Forelimb muscle (tissue), 1 donor: ENCODE results near the gene KRTAP12-2. TPM values are rescaled to one million over a fixed set of nuclear protein-coding genes. Genes with fewer than 3 reads are reported as not detected.
"Not testable (repeated sequence)": the region's sequence is repeated elsewhere in the genome, so short reads cannot be mapped to it uniquely, and the experiment has no call there.

Experiments
- DNase-seq: peaks from one replicate; pipeline ENCODE4 v3.0.0-alpha.2; 2013; ENCODE audit warnings: low read depth
- polyA plus RNA-seq: library from polyadenylated mRNA; unstranded; fragments of 120-200 nt; gene quantifications from one replicate; pipeline ENCODE4 v1.2.1, GENCODE V29; 2013; ENCODE audit not compliant: insufficient read length

The KRTAP12-2 gene
- polyA plus RNA-seq, 1 donor, result not detected

GRCh38 chr21:44684077-44684476, 17.4 kb upstream of the KRTAP12-2 start:
- no peak for DNase-seq

GRCh38 chr21:44682580-44683151, 15.9 kb upstream of the KRTAP12-2 start:
- DNase-seq, result no peak

- DNase-seq, result no peak
Observed at GRCh38 chr21:44681861-44682579, 15.3 kb upstream of the KRTAP12-2 start, which contains the start of gene KRTAP12-1. Gene KRTAP12-1, minus strand, starts transcription at chr21:44682163. Its CDS starts 40 bp downstream, at chr21:44682123.

- no peak for DNase-seq
Observed at GRCh38 chr21:44681152-44681551, 14.4 kb upstream of the KRTAP12-2 start.

- DNase-seq, result no peak
Observed at GRCh38 chr21:44677881-44678280, 11.2 kb upstream of the KRTAP12-2 start.

GRCh38 chr21:44671911-44672310, 5.2 kb upstream of the KRTAP12-2 start:
- no peak for DNase-seq

- DNase-seq, result no peak
Observed at GRCh38 chr21:44670642-44671432, 4.1 kb upstream of the KRTAP12-2 start.

GRCh38 chr21:44667612-44668011, 885 bp upstream of the KRTAP12-2 start:
- DNase-seq, result no peak

GRCh38 chr21:44664691-44665090, 2.0 kb downstream of the KRTAP12-2 start:
- no peak for DNase-seq

- DNase-seq, result not testable (repeated sequence)
Observed at GRCh38 chr21:44661567-44661966, 5.2 kb downstream of the KRTAP12-2 start.

- no peak for DNase-seq
Observed at GRCh38 chr21:44658913-44659595, 7.7 kb downstream of the KRTAP12-2 start.

- DNase-seq, result no peak
Observed at GRCh38 chr21:44658541-44658910, 8.2 kb downstream of the KRTAP12-2 start.

GRCh38 chr21:44657635-44658540, 8.8 kb downstream of the KRTAP12-2 start, which contains the start of gene KRTAP12-3:
Gene KRTAP12-3, plus strand, starts transcription at chr21:44657932. Its CDS starts 48 bp downstream, at chr21:44657980.
- no peak for DNase-seq

GRCh38 chr21:44656868-44657267, 9.9 kb downstream of the KRTAP12-2 start:
- no peak for DNase-seq

GRCh38 chr21:44654576-44655175, 12.1 kb downstream of the KRTAP12-2 start, which contains the start of gene KRTAP12-4:
Gene KRTAP12-4, minus strand, starts transcription at chr21:44654659. Its CDS starts 45 bp downstream, at chr21:44654614.
- DNase-seq, result no peak

- DNase-seq, result no peak
Observed at GRCh38 chr21:44653656-44654575, 12.8 kb downstream of the KRTAP12-2 start.

GRCh38 chr21:44653123-44653522, 13.6 kb downstream of the KRTAP12-2 start:
- no peak for DNase-seq

GRCh38 chr21:44650973-44651675, 15.6 kb downstream of the KRTAP12-2 start:
- no peak for DNase-seq
